ENCODE results near the gene RANBP1. TPM values are rescaled to one million over a fixed set of nuclear protein-coding genes. Genes with fewer than 3 reads are reported as not detected.

RANBP1 gene
- total and polyA plus RNA-seq, 9 of the 15 experiments (the other 6 are each of a cell fraction or from before 2014, with no cell fraction given), result 162 to 2,891 (median 1,289) TPM

DNA sequence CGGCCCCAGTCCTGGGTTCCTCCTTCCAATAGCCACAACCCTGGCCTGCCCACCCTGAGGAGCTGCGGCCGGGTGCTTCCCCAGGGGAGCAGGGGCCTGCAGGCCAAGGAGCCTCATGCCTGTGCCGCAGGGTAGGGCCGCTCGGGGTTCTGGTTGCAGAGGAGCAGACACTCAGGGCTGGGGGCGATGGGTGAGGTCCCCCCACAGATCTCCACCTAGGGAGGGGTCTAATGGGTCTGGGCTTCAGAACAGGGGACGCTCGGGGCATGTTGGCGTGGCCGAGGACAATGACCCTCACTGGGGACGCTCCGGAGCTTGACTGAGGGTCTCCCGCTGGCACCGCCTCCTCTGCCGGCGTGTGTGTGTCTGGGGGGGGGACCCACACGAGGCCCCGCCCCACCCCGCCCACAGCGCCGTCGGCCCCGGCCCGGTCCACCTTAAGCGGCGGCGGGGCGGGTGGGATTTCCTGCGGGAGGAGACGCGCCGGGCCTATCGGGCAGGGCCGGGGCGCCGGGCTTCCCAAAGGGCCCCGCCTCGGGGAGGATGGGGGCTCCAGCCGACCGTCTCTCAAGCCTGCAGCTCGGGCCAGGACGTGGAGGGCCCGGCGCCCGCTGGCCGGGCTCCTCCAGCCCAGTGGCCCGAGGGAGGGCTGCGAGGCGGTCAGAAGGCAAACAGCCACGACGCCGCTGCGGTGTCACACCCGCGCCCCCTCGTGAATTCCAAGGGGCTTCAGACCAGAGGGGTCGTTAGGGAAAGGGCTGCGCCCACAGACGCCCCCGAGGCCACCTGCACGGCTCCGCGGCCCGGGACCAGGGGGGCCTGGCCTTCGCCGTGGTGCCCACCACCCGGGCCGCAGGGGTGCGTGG, 15.1 kb downstream of the RANBP1 start (continued):
- TF ChIP-seq, protein P1, sequence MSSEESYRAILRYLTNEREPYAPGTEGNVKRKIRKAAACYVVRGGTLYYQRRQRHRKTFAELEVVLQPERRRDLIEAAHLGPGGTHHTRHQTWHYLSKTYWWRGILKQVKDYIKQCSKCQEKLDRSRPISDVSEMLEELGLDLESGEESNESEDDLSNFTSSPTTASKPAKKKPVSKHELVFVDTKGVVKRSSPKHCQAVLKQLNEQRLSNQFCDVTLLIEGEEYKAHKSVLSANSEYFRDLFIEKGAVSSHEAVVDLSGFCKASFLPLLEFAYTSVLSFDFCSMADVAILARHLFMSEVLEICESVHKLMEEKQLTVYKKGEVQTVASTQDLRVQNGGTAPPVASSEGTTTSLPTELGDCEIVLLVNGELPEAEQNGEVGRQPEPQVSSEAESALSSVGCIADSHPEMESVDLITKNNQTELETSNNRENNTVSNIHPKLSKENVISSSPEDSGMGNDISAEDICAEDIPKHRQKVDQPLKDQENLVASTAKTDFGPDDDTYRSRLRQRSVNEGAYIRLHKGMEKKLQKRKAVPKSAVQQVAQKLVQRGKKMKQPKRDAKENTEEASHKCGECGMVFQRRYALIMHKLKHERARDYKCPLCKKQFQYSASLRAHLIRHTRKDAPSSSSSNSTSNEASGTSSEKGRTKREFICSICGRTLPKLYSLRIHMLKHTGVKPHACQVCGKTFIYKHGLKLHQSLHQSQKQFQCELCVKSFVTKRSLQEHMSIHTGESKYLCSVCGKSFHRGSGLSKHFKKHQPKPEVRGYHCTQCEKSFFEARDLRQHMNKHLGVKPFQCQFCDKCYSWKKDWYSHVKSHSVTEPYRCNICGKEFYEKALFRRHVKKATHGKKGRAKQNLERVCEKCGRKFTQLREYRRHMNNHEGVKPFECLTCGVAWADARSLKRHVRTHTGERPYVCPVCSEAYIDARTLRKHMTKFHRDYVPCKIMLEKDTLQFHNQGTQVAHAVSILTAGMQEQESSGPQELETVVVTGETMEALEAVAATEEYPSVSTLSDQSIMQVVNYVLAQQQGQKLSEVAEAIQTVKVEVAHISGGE (CRISPR knock-in tag; IDR thresholded peaks at IDR 0.05), result peak in 1 of 3 experiments; percentile 55; a peak in 2 of 6 replicates
- peak; percentile 89 for TF ChIP-seq SAP30 (IDR thresholded peaks at IDR 0.05; ENCODE audit: borderline replicate concordance, insufficient read depth, low read depth, low read length, poor library complexity, severe bottlenecking)
- TF ChIP-seq FOXP4 (CRISPR knock-in tag; IDR thresholded peaks at IDR 0.05; ENCODE audit: borderline replicate concordance), result no peak
- 0 out of 2 replicates have a peak, but pooled peaks have one; percentile 7 for TF ChIP-seq SRSF3 (IDR thresholded peaks at IDR 0.05; ENCODE audit: insufficient read depth, low read length)
- TF ChIP-seq ZNF282 (CRISPR knock-in tag; IDR thresholded peaks at IDR 0.05), result no peak
- TF ChIP-seq ZNF316 (IDR thresholded peaks at IDR 0.05), result no peak
- TF ChIP-seq EP400 (IDR thresholded peaks at IDR 0.05), result no peak
- TF ChIP-seq STAT6 (CRISPR knock-in tag; IDR thresholded peaks at IDR 0.05), result no peak; the same call in 1 of the 2 replicates
- TF ChIP-seq GTF2E2 (tag; IDR thresholded peaks at IDR 0.05), result no peak
- TF ChIP-seq, protein P2, sequence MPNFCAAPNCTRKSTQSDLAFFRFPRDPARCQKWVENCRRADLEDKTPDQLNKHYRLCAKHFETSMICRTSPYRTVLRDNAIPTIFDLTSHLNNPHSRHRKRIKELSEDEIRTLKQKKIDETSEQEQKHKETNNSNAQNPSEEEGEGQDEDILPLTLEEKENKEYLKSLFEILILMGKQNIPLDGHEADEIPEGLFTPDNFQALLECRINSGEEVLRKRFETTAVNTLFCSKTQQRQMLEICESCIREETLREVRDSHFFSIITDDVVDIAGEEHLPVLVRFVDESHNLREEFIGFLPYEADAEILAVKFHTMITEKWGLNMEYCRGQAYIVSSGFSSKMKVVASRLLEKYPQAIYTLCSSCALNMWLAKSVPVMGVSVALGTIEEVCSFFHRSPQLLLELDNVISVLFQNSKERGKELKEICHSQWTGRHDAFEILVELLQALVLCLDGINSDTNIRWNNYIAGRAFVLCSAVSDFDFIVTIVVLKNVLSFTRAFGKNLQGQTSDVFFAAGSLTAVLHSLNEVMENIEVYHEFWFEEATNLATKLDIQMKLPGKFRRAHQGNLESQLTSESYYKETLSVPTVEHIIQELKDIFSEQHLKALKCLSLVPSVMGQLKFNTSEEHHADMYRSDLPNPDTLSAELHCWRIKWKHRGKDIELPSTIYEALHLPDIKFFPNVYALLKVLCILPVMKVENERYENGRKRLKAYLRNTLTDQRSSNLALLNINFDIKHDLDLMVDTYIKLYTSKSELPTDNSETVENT (CRISPR knock-in tag; IDR thresholded peaks at IDR 0.05), result peak; percentile 93
- TF ChIP-seq ZNF785 (CRISPR knock-in tag; IDR thresholded peaks at IDR 0.05), result 0 out of 2 replicates have a peak, but pooled peaks have one; percentile 27
- TF ChIP-seq DEAF1 (CRISPR knock-in tag; IDR thresholded peaks at IDR 0.05), result no peak

All from K562 (cell line).